ENCODE data around the gene KRTAP3-2.
"Not testable (repeated sequence)": the region's sequence is repeated elsewhere in the genome, so short reads cannot be mapped to it uniquely, and the experiment has no call there.

KRTAP3-2 gene

DNA sequence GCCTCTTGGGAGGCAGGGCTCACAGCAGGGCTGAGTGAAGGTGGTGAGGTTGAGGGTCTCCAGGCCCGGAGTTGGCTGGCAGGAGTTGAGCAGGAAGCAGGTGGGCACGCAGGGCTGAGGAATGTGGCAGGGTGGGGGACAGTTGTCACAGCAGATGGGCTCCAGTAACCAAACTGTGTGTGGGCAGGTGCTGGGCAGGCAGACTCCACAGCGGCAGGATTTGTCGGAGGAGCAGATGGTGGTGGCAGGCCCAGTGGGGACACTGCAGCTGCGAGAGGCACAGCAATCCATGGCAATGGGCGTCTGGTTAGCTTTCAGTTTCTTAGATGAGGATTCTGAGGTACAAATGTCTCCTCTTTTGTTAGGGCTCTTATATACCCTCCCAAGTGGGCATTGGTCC lies at the start of gene KRTAP3-2:
Gene KRTAP3-2, minus strand, starts transcription at position 344 of the 400 bp plus-strand sequence. Its CDS starts 53 bp downstream, at position 291.
- not testable (repeated sequence) for H3K4me3 Mint-ChIP-seq, H3K9me3 Mint-ChIP-seq, H3K4me1 Mint-ChIP-seq, H3K36me3 Mint-ChIP-seq, H3K27ac Mint-ChIP-seq
- peaks cover 12% of the 10 kb centered on the region for H3K27me3 Mint-ChIP-seq

DNA sequence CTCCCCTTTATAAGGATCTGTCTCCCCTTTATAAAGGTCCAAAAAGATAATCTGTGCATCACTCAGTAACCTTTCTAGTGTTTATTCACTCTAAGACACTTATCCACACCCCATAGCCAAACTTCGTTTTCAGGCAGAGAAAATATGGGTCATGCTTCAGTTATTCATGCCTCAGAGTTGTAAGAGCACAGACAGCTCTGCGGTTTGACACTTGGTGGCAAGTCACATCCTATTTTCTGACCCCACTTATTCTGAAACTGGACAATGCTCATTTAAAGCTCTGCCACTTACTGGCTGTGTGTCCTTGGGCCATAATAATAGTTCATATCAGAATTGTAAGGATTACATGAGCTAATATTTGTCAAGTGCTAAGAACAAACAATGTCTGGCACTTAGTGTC lies 49.4 kb upstream of the KRTAP3-2 start:
- H3K4me1 Mint-ChIP-seq = no peaks in the 10 kb centered on the region
- peaks cover 4% of the 10 kb centered on the region for H3K27me3 Mint-ChIP-seq
- H3K4me3 Mint-ChIP-seq = no peak overlapping the region
- no peaks in the 10 kb centered on the region for H3K9me3 Mint-ChIP-seq
- no peaks in the 10 kb centered on the region for H3K36me3 Mint-ChIP-seq
- no peak overlapping the region for H3K27ac Mint-ChIP-seq

DNA sequence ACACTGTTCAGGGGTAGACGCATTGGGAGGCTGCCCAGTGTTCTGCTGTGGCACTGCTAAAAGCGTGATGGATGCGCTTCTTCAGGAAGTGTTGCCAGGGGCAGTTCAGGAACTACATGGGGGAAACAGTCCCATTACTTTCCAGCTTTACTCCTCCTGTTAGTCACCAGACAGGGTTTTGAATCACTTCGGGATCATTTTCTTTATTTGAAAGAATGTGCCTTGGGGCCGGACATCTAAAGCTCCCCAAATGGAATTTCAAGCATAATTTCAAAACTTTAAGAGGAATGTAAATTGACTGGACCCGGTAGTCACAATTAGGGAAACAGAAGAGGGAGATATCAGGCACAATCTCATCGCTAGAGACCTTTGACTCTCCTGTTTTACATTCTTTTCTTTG lies 48.7 kb upstream of the KRTAP3-2 start:
- Mint-ChIP-seq H3K4me1 (peaks cover 3% of the 10 kb centered on the region), H3K9me3 (peaks cover 3% of the 10 kb centered on the region), H3K27me3 (peaks cover 4% of the 10 kb centered on the region), H3K36me3 (no peaks in the 10 kb centered on the region), H3K4me3 (no peak overlapping the region), H3K27ac (no peak overlapping the region)

DNA sequence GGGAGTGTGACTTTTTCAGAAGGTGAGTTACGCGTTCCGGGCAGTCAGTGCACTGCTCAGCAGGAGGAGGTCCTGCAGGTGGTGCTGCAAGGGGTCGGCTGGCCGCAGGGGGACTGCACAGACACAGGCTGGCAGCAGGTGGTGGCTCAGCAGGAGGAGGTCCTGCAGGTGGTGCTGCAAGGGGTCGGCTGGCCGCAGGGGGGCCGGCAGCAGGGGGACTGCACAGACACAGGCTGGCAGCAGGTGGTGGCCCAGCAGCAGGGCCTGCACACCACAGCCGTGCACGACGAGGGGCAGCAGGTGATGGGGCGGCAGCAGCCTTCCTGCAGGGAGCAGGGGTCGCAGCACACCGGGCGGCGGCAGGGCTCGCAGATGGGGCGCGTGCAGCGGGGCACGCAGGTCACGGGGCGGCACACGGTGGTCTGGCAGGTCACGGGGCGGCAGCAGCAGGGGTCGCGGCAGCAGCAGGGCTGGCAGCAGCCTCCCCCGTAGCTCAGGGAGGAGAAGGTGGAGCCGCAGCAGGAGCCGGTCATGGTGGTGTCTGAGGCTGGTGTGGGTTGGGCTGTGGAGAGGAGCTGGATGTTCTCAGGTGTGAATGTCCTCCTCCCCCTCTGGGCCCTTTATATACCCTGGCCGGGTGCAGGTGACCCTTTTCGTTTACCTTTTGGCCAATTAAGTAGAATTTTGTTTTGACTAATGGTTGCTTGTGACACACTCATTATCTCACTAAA lies 47.2 kb upstream of the KRTAP3-2 start, which contains the start of gene KRTAP2-1:
Gene KRTAP2-1, minus strand, starts transcription at position 582 of the 731 bp plus-strand sequence. Its CDS starts 49 bp downstream, at position 533.
- H3K27ac Mint-ChIP-seq, H3K36me3 Mint-ChIP-seq, H3K27me3 Mint-ChIP-seq, H3K4me1 Mint-ChIP-seq, H3K4me3 Mint-ChIP-seq, H3K9me3 Mint-ChIP-seq: not testable (repeated sequence)

DNA sequence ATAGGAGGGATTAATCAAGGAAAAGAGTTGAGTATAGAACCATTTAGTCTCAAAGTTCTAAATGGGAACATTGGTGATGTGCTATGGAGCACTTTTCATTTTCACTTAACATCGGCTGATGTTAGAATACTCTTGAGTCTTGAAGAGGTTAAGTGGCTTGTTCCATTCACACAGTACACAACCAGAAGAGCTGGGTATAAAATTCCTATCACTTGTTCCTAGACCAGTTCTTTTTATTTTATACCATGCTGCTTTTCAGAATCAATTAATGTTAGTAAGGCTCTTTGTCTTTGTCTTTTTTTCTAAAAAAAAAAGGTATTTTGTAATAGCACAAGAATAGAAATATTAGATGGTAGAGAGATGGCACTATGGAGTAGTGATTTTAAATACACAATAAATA lies 43.2 kb upstream of the KRTAP3-2 start:
- Mint-ChIP-seq H3K27ac (no peak overlapping the region), H3K36me3 (peaks cover 1% of the 10 kb centered on the region), H3K27me3 (peaks cover 4% of the 10 kb centered on the region), H3K4me1 (peaks cover 3% of the 10 kb centered on the region), H3K4me3 (no peak overlapping the region), H3K9me3 (peaks cover 6% of the 10 kb centered on the region)

DNA sequence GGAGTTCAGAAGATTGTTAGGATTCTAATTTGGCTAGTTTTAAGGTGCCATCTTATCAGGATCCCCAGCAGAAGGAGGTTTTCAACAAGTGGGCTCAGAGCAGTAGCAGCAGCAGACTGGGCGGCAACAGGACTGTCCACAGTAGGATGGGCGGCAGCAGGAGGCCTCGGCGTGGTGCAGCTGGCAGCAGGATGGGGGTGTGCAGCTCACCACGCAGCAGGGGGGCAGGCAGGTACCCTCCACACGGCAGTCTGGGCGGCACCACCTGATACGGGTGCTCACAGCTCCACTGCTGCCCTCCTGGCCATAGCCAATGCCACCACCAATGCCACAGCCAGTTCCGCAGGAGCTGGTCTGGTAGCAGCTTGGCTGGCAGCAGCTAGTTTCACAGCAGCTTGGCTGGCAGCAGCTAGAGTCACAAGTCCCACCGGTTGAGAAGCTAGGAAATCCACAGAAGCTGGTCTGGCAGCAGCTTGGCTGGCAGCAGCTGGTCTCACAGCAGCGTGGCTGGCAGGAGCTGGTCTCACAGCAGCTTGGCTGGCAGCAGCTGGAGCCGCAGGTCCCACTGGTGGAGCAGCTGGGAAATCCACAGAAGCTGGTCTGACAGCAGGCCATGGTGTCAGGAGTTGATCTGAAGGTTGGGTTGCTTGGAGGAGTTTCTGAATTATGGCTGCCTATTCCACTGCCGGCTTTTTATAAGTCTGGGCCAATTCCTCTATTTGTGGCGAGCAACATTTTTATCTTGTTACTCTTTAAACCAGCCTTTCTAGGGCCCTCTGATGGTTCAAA lies 41.3 kb upstream of the KRTAP3-2 start, which contains the start of gene KRTAP1-1:
Gene KRTAP1-1, minus strand, starts transcription at position 668 of the 789 bp plus-strand sequence. Its CDS starts 53 bp downstream, at position 615.
- H3K27ac Mint-ChIP-seq, H3K4me1 Mint-ChIP-seq, H3K36me3 Mint-ChIP-seq: not testable (repeated sequence)

DNA sequence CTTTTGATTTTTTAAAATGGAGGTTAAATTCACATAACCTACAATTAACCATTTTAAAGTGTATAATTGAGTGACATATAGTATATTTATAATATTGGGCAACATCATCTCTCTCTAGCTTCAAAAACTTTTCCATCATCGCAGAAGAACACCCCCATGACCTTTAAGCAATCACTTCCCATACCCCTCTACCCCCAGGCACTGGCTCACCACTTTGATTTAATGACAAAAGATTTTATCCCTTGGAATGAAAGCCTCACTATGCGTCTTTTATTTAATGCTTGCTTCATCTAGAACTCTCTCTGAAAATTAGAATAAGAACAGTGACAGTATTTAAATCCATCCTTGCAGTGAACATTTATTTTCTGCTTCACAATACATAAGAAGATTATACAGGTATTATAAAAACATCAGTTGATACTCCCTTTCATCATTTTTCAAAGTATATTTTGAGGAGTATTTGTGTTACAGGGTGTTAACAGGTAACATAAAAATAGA lies 38.2 kb upstream of the KRTAP3-2 start:
- H3K4me3 Mint-ChIP-seq = no peak overlapping the region
- H3K9me3 Mint-ChIP-seq = no peaks in the 10 kb centered on the region
- no peak overlapping the region for H3K27ac Mint-ChIP-seq
- no peaks in the 10 kb centered on the region for H3K27me3 Mint-ChIP-seq
- no peaks in the 10 kb centered on the region for H3K4me1 Mint-ChIP-seq
- H3K36me3 Mint-ChIP-seq = peaks cover 1% of the 10 kb centered on the region

More for the DNA sequence above, 41.3 kb upstream of the KRTAP3-2 start, which contains the start of gene KRTAP1-1:
- not testable (repeated sequence) for H3K27me3 Mint-ChIP-seq, H3K4me3 Mint-ChIP-seq, H3K9me3 Mint-ChIP-seq

DNA sequence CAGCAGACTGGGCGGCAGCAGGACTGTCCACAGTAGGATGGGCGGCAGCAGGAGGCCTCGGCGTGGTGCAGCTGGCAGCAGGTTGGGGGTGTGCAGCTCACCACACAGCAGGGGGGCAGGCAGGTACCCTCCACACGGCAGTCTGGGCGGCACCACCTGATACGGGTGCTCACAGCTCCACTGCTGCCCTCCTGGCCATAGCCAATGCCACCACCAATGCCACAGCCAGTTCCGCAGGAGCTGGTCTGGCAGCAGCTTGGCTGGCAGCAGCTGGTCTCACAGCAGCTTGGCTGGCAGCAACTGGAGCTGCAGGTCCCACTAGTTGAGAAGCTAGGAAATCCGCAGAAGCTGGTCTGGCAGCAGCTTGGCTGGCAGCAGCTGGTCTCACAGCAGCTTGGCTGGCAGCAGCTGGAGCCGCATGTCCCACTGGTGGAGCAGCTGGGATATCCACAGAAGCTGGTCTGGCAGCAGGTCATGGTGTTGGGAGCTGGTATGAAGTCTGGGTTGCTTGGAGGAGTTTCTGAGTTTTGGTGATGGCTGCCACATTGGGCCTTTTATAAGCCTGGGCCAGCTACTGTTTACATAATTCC lies 34.7 kb upstream of the KRTAP3-2 start, which contains the start of gene KRTAP1-3:
Gene KRTAP1-3, minus strand, starts transcription at position 529 of the 590 bp plus-strand sequence. Its CDS starts 53 bp downstream, at position 476.
- not testable (repeated sequence) for H3K27ac Mint-ChIP-seq, H3K36me3 Mint-ChIP-seq, H3K4me1 Mint-ChIP-seq, H3K27me3 Mint-ChIP-seq, H3K4me3 Mint-ChIP-seq, H3K9me3 Mint-ChIP-seq

DNA sequence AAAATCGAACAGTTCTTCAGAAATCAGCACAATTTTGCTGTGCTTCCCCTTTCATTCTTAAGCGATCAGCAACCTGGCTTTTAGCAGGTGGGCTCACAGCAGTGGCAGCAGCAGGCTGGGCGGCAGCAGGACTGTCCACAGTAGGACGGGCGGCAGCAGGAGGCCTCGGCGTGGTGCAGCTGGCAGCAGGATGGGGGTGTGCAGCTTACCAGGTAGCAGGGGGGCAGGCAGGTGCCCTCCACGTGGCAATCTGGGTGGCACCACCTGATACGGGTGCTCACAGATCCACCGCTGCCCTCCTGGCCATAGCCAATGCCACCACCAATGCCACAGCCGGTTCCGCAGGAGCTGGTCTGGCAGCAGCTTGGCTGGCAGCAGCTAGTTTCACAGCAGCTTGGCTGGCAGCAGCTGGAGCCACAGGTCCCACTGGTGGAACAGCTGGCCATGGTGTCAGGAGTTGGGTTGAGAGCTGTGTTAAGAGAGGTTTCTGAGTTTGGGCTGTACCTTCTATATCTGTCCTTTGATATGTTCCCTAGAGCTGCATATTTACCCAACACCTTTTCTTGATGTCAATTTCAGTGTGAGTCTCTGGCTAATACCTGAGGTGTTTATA lies 30.0 kb upstream of the KRTAP3-2 start, which contains the start of gene KRTAP1-4:
Gene KRTAP1-4, minus strand, starts transcription at position 563 of the 613 bp plus-strand sequence. Its CDS starts 117 bp downstream, at position 446.
- H3K9me3 Mint-ChIP-seq = no peaks in the 10 kb centered on the region
- no peak within 1 kb of the TSS for H3K4me3 Mint-ChIP-seq
- H3K27ac Mint-ChIP-seq = no peak within 1 kb of the TSS
- no peaks in the 10 kb centered on the region for H3K36me3 Mint-ChIP-seq
- peaks cover 15% of the 10 kb centered on the region for H3K27me3 Mint-ChIP-seq
- no peaks in the 10 kb centered on the region for H3K4me1 Mint-ChIP-seq

DNA sequence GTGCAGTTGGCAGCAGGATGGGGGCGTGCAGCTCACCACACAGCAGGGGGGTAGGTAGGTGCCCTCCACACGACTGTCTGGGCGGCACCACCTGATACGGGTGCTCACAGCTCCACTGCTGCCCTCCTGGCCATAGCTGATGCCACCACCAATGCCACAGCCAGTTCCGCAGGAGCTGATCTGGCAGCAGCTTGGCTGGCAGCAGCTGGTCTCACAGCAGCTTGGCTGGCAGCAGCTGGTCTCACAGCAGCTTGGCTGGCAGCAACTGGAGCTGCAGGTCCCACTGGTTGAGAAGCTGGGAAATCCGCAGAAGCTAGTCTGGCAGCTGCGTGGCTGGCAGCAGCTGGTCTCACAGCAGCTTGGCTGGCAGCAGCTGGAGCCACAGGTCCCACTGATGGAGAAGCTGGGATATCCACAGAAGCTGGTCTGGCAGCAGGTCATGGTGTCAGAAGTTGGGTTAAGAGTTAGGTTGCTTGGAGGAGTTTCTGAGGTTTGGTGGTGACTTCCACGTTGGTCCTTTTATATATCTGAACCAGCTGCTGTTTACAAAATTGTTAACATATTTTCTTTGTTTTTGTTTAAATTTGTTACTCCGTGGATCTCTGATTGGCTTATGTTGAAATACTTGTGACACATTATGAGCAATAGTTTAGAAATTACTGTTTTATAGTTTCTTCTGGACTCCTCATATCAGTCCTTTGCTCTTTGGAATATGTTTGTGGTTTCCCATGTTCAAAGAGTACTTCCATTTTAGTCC lies 27.2 kb upstream of the KRTAP3-2 start, which contains the start of gene KRTAP1-5:
Gene KRTAP1-5, minus strand, starts transcription at position 494 of the 757 bp plus-strand sequence. Its CDS starts 53 bp downstream, at position 441.
- H3K4me3 Mint-ChIP-seq = no peak within 1 kb of the TSS
- no peaks in the 10 kb centered on the region for H3K9me3 Mint-ChIP-seq
- H3K36me3 Mint-ChIP-seq = no peaks in the 10 kb centered on the region
- H3K27ac Mint-ChIP-seq = no peak within 1 kb of the TSS
- no peaks in the 10 kb centered on the region for H3K4me1 Mint-ChIP-seq
- H3K27me3 Mint-ChIP-seq = peaks cover 12% of the 10 kb centered on the region

DNA sequence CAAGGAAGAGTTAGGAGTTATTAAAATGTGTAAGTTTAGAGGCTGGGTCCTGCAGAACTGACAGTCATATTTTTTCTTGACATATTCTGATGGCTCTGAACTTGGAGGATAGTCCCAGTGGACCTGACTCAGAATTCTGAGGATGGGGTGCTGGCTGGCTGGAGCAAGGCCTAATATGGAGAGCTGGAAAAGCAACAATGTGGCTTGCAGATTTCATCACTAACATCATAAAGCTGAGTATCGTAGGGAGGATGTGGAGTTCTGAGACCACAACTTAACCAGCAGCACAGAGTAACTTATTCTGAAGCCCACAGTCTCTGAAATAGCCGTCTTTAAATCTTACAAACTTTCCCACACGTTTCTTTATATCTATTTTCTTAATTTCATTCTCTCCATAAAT lies 25.0 kb upstream of the KRTAP3-2 start:
- no peaks in the 10 kb centered on the region for H3K36me3 Mint-ChIP-seq

DNA sequence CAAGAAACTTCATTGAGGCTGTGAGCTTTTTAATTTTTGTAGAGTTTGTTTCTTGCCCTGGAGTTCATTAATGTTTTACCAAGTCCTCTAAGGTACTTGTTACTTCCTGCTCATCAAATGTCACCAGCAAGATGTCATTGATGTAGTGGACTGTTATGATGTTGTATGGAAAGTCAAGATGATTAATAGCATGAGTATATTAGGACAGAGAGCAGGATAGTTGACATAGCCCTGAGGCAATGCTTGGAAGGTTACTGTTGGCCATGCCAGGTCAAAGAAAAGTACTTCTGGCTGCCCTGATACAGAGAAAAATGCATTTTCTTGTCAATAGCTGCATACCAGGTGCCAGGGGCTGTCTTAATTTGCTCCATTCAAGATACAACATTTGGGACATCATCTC lies 20.6 kb upstream of the KRTAP3-2 start:
- Mint-ChIP-seq H3K4me1 (no peaks in the 10 kb centered on the region), H3K27me3 (peaks cover 1% of the 10 kb centered on the region), H3K27ac (no peak overlapping the region), H3K4me3 (no peak overlapping the region), H3K36me3 (no peaks in the 10 kb centered on the region), H3K9me3 (no peaks in the 10 kb centered on the region)

More for the DNA sequence above, 25.0 kb upstream of the KRTAP3-2 start:
- Mint-ChIP-seq H3K4me1 (no peaks in the 10 kb centered on the region), H3K27me3 (peaks cover 8% of the 10 kb centered on the region), H3K9me3 (no peaks in the 10 kb centered on the region), H3K27ac (no peak overlapping the region), H3K4me3 (no peak overlapping the region)

DNA sequence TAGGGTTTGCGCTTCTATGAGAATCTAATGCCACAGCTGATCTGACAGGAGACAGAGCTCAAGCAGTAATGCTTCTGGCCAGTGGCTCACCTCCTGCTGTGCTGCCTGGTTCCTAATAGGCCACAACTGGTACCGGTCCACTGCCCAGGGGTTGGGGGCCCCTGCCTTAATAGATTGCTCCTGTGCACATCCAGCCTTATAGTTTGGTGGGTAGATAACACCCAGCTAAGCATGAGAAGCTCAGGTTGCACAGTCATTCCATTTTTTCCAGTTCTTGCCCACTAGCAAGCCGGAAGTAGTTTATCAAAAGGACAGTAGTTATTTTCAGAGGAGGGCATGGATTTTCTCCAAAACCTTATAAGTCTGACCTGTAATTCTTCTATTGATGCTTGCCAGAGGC lies 19.7 kb upstream of the KRTAP3-2 start:
- Mint-ChIP-seq H3K9me3 (no peaks in the 10 kb centered on the region), H3K4me3 (no peak overlapping the region), H3K27ac (no peak overlapping the region), H3K36me3 (no peaks in the 10 kb centered on the region), H3K4me1 (no peaks in the 10 kb centered on the region), H3K27me3 (peaks cover 3% of the 10 kb centered on the region)

DNA sequence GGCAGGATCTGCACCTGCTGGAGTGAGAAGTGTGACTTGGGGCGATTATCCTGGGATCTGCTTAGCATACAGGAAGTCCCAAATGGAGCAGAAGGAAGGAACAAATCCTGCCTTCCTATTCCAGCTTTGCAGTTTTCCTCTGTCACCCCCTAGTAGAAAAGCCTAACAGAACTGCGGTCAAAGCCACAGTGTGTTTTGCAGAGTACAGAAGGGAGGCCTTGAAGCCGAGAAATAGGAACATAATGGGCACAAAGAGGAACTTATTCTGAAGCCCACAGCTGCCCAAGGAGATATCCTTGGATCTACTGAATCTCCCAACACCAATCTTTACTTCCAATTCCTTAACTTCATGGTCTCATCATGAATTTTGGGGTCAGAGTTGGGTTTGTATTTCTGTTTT lies 18.8 kb upstream of the KRTAP3-2 start:
- H3K27ac Mint-ChIP-seq = no peak overlapping the region
- H3K4me3 Mint-ChIP-seq = no peak overlapping the region
- H3K9me3 Mint-ChIP-seq = no peaks in the 10 kb centered on the region
- peaks cover 2% of the 10 kb centered on the region for H3K27me3 Mint-ChIP-seq
- no peaks in the 10 kb centered on the region for H3K36me3 Mint-ChIP-seq
- H3K4me1 Mint-ChIP-seq = no peaks in the 10 kb centered on the region
